ENCODE results near the gene KCNF1.

Gene KCNF1

GRCh38 chr2:10909050-10909995 is 2.4 kb upstream of the KCNF1 start:
- peak; percentile 50 for DNase-seq (ENCODE audit: low read depth)
- no peak overlapping the region for H3K4me3 ChIP-seq (ENCODE audit: low read depth, low read length)
- TF ChIP-seq POLR2A (IDR thresholded peaks at IDR 0.05; ENCODE audit: extremely low read depth, insufficient read length) (no peak), CTCF (IDR thresholded peaks at IDR 0.05; ENCODE audit: low read depth, low read length) (peak; percentile 74)

- TF ChIP-seq POLR2A (IDR thresholded peaks at IDR 0.05; ENCODE audit: extremely low read depth, insufficient read length) (no peak), MAX (IDR thresholded peaks at IDR 0.05; ENCODE audit: low read depth, low read length) (no peak), MYC (IDR thresholded peaks at IDR 0.05; ENCODE audit: low read depth, low read length) (no peak), CTCF (IDR thresholded peaks at IDR 0.05; ENCODE audit: low read depth, low read length) (no peak)
- no peak overlapping the region for H3K4me3 ChIP-seq (ENCODE audit: low read depth, low read length)
- peak; percentile 21 for DNase-seq (ENCODE audit: low read depth)
Observed at GRCh38 chr2:10909996-10910341, 1.8 kb upstream of the KCNF1 start.

GRCh38 chr2:10910625-10911024 is 1.1 kb upstream of the KCNF1 start:
- no peak overlapping the region for H3K4me3 ChIP-seq (ENCODE audit: low read depth, low read length)
- no peak for DNase-seq (ENCODE audit: low read depth)
- TF ChIP-seq POLR2A (IDR thresholded peaks at IDR 0.05; ENCODE audit: extremely low read depth, insufficient read length) (no peak), MYC (IDR thresholded peaks at IDR 0.05; ENCODE audit: low read depth, low read length) (no peak), MAX (IDR thresholded peaks at IDR 0.05; ENCODE audit: low read depth, low read length) (no peak), CTCF (IDR thresholded peaks at IDR 0.05; ENCODE audit: low read depth, low read length) (no peak)

- no peak overlapping the region for H3K4me3 ChIP-seq (ENCODE audit: low read depth, low read length)
- DNase-seq (ENCODE audit: low read depth) = no peak
- TF ChIP-seq MAX (IDR thresholded peaks at IDR 0.05; ENCODE audit: low read depth, low read length) = no peak
Observed at GRCh38 chr2:10912076-10912731, 470 bp downstream of the KCNF1 start.

GRCh38 chr2:10912796-10913455 is 1.2 kb downstream of the KCNF1 start:
- TF ChIP-seq POLR2A (IDR thresholded peaks at IDR 0.05; ENCODE audit: extremely low read depth, insufficient read length) (no peak), CTCF (IDR thresholded peaks at IDR 0.05; ENCODE audit: low read depth, low read length) (no peak), MAX (IDR thresholded peaks at IDR 0.05; ENCODE audit: low read depth, low read length) (no peak), MYC (IDR thresholded peaks at IDR 0.05; ENCODE audit: low read depth, low read length) (no peak)
- DNase-seq (ENCODE audit: low read depth) = no peak
- no peak overlapping the region for H3K4me3 ChIP-seq (ENCODE audit: low read depth, low read length)

All from NB4 (cell line).